Heart left ventricle (tissue), 16 donors: ENCODE measurements around the gene JCHAIN. TPM values are rescaled to one million over a fixed set of nuclear protein-coding genes. Genes with fewer than 3 reads are reported as not detected.

Source experiments
- ATAC-seq, 4 donors: fragments of 200-7000 bp; cut with Tn5 transposase; one replicate each; pipeline ENCODE4 v1.9.1; 2020 to 2022; ENCODE audit warnings: moderate library complexity in 4 of 4, mild to moderate bottlenecking in 3 of 4, moderate number of reproducible peaks in 1 of 4
- DNase-seq, 5 donors: peaks; one replicate each; pipeline ENCODE4 v3.0.0-alpha.2; 2020
- H3K27ac ChIP-seq, 12 donors: fragments of 200-600 bp; sonication (generic) in 4 of 12; one replicate each; pipeline versions ENCODE4 v1.5.0 to v1.8.0; 2016 to 2022; ENCODE audit warnings: mild to moderate bottlenecking in 2 of 12
- H3K27me3 ChIP-seq, 9 donors: fragments of 200-600 bp; sonication (generic) in 2 of 9; one replicate each; pipeline versions ENCODE4 v1.5.1 to v1.8.0; 2016 to 2022; ENCODE audit warnings: mild to moderate bottlenecking in 3 of 9
- H3K36me3 ChIP-seq, 9 donors: fragments of 200-600 bp; sonication (generic) in 2 of 9; one replicate each; pipeline versions ENCODE4 v1.5.0 to v1.8.0; 2018 to 2022; ENCODE audit warnings: mild to moderate bottlenecking in 2 of 9
- H3K4me1 ChIP-seq, 12 donors: fragments of 200-600 bp; sonication (generic) in 4 of 12; one replicate each; pipeline versions ENCODE4 v1.5.0 to v1.8.0; 2016 to 2022; ENCODE audit warnings: mild to moderate bottlenecking in 3 of 12
- H3K4me3 ChIP-seq, 12 donors: fragments of 200-600 bp; sonication (generic) in 4 of 12; one replicate each; pipeline versions ENCODE4 v1.5.0 to v1.8.0; 2017 to 2022; ENCODE audit warnings: mild to moderate bottlenecking in 9 of 12, moderate library complexity in 4 of 12
- H3K9me3 ChIP-seq, 12 donors: fragments of 200-600 bp; sonication (generic) in 4 of 12; one replicate each; pipeline versions ENCODE4 v1.5.0 to v1.8.0; 2016 to 2022; ENCODE audit warnings: mild to moderate bottlenecking in 1 of 12
- CTCF ChIP-seq, 12 donors: fragments of 200-600 bp; sonication (generic) in 4 of 12; IDR thresholded peaks; one replicate each; pipeline versions ENCODE4 v1.5.0 to v1.8.0; 2018 to 2022; ENCODE audit warnings: antibody characterized with exemption in 12 of 12, mild to moderate bottlenecking in 5 of 12
- POLR2A ChIP-seq, 2 donors: fragments of 450-650 bp; IDR thresholded peaks; one replicate each; pipeline ENCODE4 v1.6.1; 2017; ENCODE audit warnings: antibody characterized with exemption in 2 of 2, mild to moderate bottlenecking in 2 of 2, moderate library complexity in 2 of 2
- WGBS, 4 donors: extraction: QIAGEN DNeasy Blood & Tissue Kit in 2 of 4; methylation state at CpG; one replicate each; pipeline versions ENCODE4 v1.1.5 to v1.1.7; 2013 to 2018; 5-methylcytosine and 5-hydroxymethylcytosine counted together
- intact Hi-C, 10 donors: fragments of 100-400 bp; cut with DNase I; formaldehyde crosslinking; loops; one replicate each; pipeline versions ENCODE4 v1.11.1 to v1.14.2; 2022
- polyA plus RNA-seq, 2 donors: library from polyadenylated mRNA; stranded (reverse); fragments of 200-250 nt; gene quantifications; one replicate each; pipeline ENCODE4 v1.2.3, GENCODE V29; 2013
- total RNA-seq, 9 donors: library from RNA; depleted of rRNA in 2 of 9; stranded (reverse); fragments of >200 nt in 2 of 9; fragmentation: NEBNext Ultra II Directional in 3 of 9; extraction: Animal tissue kit (Norgen Biotek cat#: 25700) in 3 of 9; gene quantifications; one replicate each; pipeline versions ENCODE4 v1.1.0 to v1.2.4, GENCODE V29; 2016 to 2023
- donor health status: ischemic (EF 13 %, LVEDD 7.1; RV severe dilation, severe dysfunction).
- donor health status: healthy with polysubstance abuse.
- donor health status: DM: no; HTN: yes; CAD: no.
- donor health status: DM: no; HTN: no; CAD: no.
- donor health status: ischemic (EF 25% LVEDD 6.9; RV normal size, moderate dysfunction).
- donor health status: ischemic (EF 25% LVEDD 5.7; RV mildly dilated, moderate dysfunction).
- donor health status: healthy.
- donor health status: DM: yes; HTN: yes; CAD: no.
- donor health status: ischemic (EF 35%, LVEDD 5.7; RV mildly dilated, moderate dysfunction).
- donor health status: nonischemic (EF 11% LVEDD 7.7; RV severe dilation, severe dysfunction).
- donor health status: DM: yes; HTN: yes; CAD: no.
- donor health status: PGD.
- donor health status: ischemic (EF 29% LVEDD 5.4; RV normal size, mild dysfunction).
- donor health status: nonischemic (EF 23%, LVEDD 6.1; RV moderate dilation, normal function).

Gene JCHAIN
- total and polyA plus RNA-seq, 11 donors: 0.19 to 40.0 (median 4.8) TPM; not detected in 2

- Histone ChIP-seq H3K36me3 (no peaks in the 10 kb centered on the region), H3K4me1 (peaks cover 0 to 2% (median 0%) of the 10 kb centered on the region in 12 donors), H3K27me3 (no peaks in the 10 kb centered on the region), H3K27ac (no peak within 1 kb of the TSS), H3K4me3 (no peak within 1 kb of the TSS), H3K9me3 (no peaks in the 10 kb centered on the region)
- no peak for DNase-seq
- no peak for TF ChIP-seq CTCF (IDR thresholded peaks at IDR 0.05)
- no peak for TF ChIP-seq POLR2A (IDR thresholded peaks at IDR 0.05)
- 80 to 91% (median 91%) methylated on average over 2 of the region's 2 CpGs for WGBS, 4 donors
- ATAC-seq: no peak
- intact Hi-C loops: no loop called here
Observed at GRCh38 chr4:70628444-70628843, 37.9 kb downstream of the JCHAIN start, which contains the start of gene ENAM. Gene ENAM, plus strand, starts transcription at chr4:70628744. Its CDS starts 757 bp downstream, at chr4:70629501.

- Histone ChIP-seq H3K4me1 (peaks cover 0 to 2% (median 0%) of the 10 kb centered on the region in 12 donors), H3K4me3 (no peak overlapping the region), H3K27ac (no peak overlapping the region), H3K27me3 (no peaks in the 10 kb centered on the region), H3K9me3 (no peaks in the 10 kb centered on the region), H3K36me3 (no peaks in the 10 kb centered on the region)
- intact Hi-C loops: no loop called here
- ATAC-seq: no peak
- DNase-seq: no peak
- whole genome bisulfite sequencing, 4 donors: 83 to 90% (median 88%) methylated on average over 1 of the region's 1 CpG
- TF ChIP-seq POLR2A (IDR thresholded peaks at IDR 0.05) (no peak), CTCF (IDR thresholded peaks at IDR 0.05) (no peak)
Observed at GRCh38 chr4:70627620-70628019, 38.7 kb downstream of the JCHAIN start.

GRCh38 chr4:70624226-70624793 lies 42.0 kb downstream of the JCHAIN start:
- intact Hi-C loops: no loop called here
- Histone ChIP-seq H3K4me1 (no peaks in the 10 kb centered on the region), H3K27ac (no peak overlapping the region), H3K36me3 (no peaks in the 10 kb centered on the region), H3K9me3 (no peaks in the 10 kb centered on the region), H3K4me3 (no peak overlapping the region), H3K27me3 (no peaks in the 10 kb centered on the region)
- WGBS, 4 donors: 60 to 71% (median 64%) methylated on average over 1 of the region's 1 CpG
- no peak for ATAC-seq
- TF ChIP-seq CTCF (IDR thresholded peaks at IDR 0.05): no peak
- TF ChIP-seq POLR2A (IDR thresholded peaks at IDR 0.05): no peak
- no peak for DNase-seq

GRCh38 chr4:70623323-70623722 lies 43.0 kb downstream of the JCHAIN start:
- Histone ChIP-seq H3K9me3 (no peaks in the 10 kb centered on the region), H3K27ac (no peak overlapping the region), H3K36me3 (no peaks in the 10 kb centered on the region), H3K4me3 (no peak overlapping the region), H3K27me3 (no peaks in the 10 kb centered on the region), H3K4me1 (no peaks in the 10 kb centered on the region)
- DNase-seq: no peak
- TF ChIP-seq POLR2A (IDR thresholded peaks at IDR 0.05) (no peak), CTCF (IDR thresholded peaks at IDR 0.05) (no peak)
- 93 to 97% (median 95%) methylated on average over 3 of the region's 3 CpGs for WGBS, 4 donors
- no peak for ATAC-seq
- intact Hi-C loops: no loop called here
